ENCODE measurements around the gene DMWD. TPM values are rescaled to one million over a fixed set of nuclear protein-coding genes. Genes with fewer than 3 reads are reported as not detected.
"Not testable (repeated sequence)": the region's sequence is repeated elsewhere in the genome, so short reads cannot be mapped to it uniquely, and the experiment has no call there.

Gene DMWD
- total RNA-seq, 1 experiment from 2014 or later: 86.7 TPM

DNA sequence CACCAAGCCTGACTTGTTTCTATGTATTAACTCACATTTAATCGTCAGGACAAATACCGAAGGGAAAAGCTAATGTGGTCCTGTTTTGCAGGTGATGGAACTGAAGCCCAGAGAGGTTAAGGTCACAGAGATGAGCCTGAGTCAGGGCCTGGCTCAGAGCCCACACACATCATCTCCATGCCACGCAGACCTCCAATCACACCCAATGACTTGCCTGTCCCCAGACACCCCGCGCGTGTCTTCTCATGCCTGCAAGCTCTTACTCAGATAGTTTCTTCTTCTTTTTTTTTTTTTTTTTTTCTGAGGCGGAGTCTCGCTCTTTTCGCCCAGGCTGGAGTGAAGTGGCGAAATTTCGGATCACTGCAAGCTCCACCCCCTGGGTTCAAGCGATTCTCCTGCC lies 40.0 kb downstream of the DMWD start:
- CTCF ChIA-PET: no interaction called here

DNA sequence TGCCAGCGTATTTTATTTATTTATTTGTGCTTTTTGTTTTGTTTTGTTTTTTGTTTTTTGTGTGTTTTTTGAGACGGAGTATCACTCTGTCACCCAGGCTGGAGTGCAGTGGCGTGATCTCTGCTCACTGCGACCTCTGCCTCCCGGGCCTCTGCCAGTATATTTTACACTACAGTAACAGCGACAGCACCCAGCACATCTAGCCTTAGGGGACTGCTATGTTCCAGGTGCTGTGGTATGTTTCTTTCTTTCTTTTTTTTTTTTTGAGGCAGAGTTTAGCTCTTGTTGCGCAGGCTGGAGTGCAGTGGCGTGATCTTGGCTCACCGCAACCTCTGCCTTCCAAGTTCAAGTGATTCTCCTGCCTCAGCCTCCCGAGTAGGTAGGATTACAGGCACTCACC lies 41.2 kb downstream of the DMWD start:
- H3K36me3 ChIP-seq (ENCODE audit: insufficient read depth, low read length, poor library complexity, severe bottlenecking); H3K9me3 ChIP-seq (ENCODE audit: low read depth, low read length, poor library complexity, severe bottlenecking); H3K27ac ChIP-seq (ENCODE audit: low read depth, low read length, poor library complexity, severe bottlenecking); H3K4me3 ChIP-seq (ENCODE audit: low read depth, low read length, poor library complexity, severe bottlenecking); intact Hi-C loops (cut with micrococcal nuclease; ENCODE audit: unreplicated experiment); H3K4me1 ChIP-seq (ENCODE audit: insufficient read depth, low read length, poor library complexity, severe bottlenecking); H3K27me3 ChIP-seq (replicated peaks; ENCODE audit: insufficient read depth, low read depth, low read length, poor library complexity); BruUV-seq (replicated peaks); DNase-seq (ENCODE audit: low spot score): not testable (repeated sequence)
- ChIA-PET CTCF (interaction anchor here (0.6 kb wide), 1 partner anchor 1006 kb away, joined by 11 read pairs; no protein-coding TSS in a partner anchor), POLR2A (ENCODE audit: low non-redundant PET) (interaction anchor here (0.6 to 0.7 kb wide), 2 partner anchors 9 to 16 kb away, joined by 4 to 8 read pairs; no protein-coding TSS in a partner anchor)

More for the DNA sequence above, 40.0 kb downstream of the DMWD start:
- Histone ChIP-seq H3K4me3 (ENCODE audit: low read depth, low read length, poor library complexity, severe bottlenecking) (no peak overlapping the region), H3K4me1 (ENCODE audit: insufficient read depth, low read length, poor library complexity, severe bottlenecking) (no peaks in the 10 kb centered on the region), H3K9me3 (ENCODE audit: low read depth, low read length, poor library complexity, severe bottlenecking) (no peaks in the 10 kb centered on the region), H3K27ac (ENCODE audit: low read depth, low read length, poor library complexity, severe bottlenecking) (no peak overlapping the region), H3K36me3 (ENCODE audit: insufficient read depth, low read length, poor library complexity, severe bottlenecking) (no peaks in the 10 kb centered on the region), H3K27me3 (replicated peaks; ENCODE audit: insufficient read depth, low read depth, low read length, poor library complexity) (no peaks in the 10 kb centered on the region)
- no peak for DNase-seq (ENCODE audit: low spot score)
- no peak for TF ChIP-seq EZH2 (IDR thresholded peaks at IDR 0.05; ENCODE audit: borderline replicate concordance, low read depth, low read length, poor library complexity, severe bottlenecking)
- TF ChIP-seq, protein P1, sequence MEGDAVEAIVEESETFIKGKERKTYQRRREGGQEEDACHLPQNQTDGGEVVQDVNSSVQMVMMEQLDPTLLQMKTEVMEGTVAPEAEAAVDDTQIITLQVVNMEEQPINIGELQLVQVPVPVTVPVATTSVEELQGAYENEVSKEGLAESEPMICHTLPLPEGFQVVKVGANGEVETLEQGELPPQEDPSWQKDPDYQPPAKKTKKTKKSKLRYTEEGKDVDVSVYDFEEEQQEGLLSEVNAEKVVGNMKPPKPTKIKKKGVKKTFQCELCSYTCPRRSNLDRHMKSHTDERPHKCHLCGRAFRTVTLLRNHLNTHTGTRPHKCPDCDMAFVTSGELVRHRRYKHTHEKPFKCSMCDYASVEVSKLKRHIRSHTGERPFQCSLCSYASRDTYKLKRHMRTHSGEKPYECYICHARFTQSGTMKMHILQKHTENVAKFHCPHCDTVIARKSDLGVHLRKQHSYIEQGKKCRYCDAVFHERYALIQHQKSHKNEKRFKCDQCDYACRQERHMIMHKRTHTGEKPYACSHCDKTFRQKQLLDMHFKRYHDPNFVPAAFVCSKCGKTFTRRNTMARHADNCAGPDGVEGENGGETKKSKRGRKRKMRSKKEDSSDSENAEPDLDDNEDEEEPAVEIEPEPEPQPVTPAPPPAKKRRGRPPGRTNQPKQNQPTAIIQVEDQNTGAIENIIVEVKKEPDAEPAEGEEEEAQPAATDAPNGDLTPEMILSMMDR (conservative IDR thresholded peaks at IDR 0.05; ENCODE audit: low read depth, low read length): no peak
- intact Hi-C loops (cut with micrococcal nuclease; ENCODE audit: unreplicated experiment): no loop called here
- BruUV-seq (replicated peaks): no TSS peak
- POLR2A ChIA-PET (ENCODE audit: low non-redundant PET): no interaction called here

DNA sequence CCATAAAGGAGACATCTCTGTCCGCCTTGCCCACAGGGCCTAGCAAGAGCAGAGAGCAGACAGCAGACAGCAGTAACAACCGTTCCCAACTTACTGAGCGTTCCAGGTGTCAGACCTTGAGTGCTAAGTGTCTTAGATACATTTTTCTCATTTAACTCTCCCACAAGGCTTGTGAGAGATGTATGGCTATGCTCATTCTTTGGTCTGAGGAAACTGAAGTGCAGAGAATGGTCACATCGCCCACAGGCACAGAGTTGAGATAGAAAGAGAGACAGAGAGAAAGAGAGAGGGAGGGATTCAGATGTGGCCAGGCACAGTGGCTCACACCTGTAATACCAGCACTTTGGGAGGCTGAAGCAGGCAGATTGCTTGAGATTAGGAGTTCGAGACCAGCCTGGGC lies 45.1 kb downstream of the DMWD start:
- H3K9me3 ChIP-seq (ENCODE audit: low read depth, low read length, poor library complexity, severe bottlenecking): no peaks in the 10 kb centered on the region
- H3K27me3 ChIP-seq (replicated peaks; ENCODE audit: insufficient read depth, low read depth, low read length, poor library complexity): no peaks in the 10 kb centered on the region
- no peaks in the 10 kb centered on the region for H3K36me3 ChIP-seq (ENCODE audit: insufficient read depth, low read length, poor library complexity, severe bottlenecking)
- no peak overlapping the region for H3K4me3 ChIP-seq (ENCODE audit: low read depth, low read length, poor library complexity, severe bottlenecking)
- no peaks in the 10 kb centered on the region for H3K4me1 ChIP-seq (ENCODE audit: insufficient read depth, low read length, poor library complexity, severe bottlenecking)
- DNase-seq (ENCODE audit: low spot score): no peak
- no peak overlapping the region for H3K27ac ChIP-seq (ENCODE audit: low read depth, low read length, poor library complexity, severe bottlenecking)
- intact Hi-C loops (cut with micrococcal nuclease; ENCODE audit: unreplicated experiment): no loop called here
- POLR2A ChIA-PET (ENCODE audit: low non-redundant PET): no interaction called here
- TF ChIP-seq EZH2 (IDR thresholded peaks at IDR 0.05; ENCODE audit: borderline replicate concordance, low read depth, low read length, poor library complexity, severe bottlenecking): no peak
- TF ChIP-seq, protein P1 (conservative IDR thresholded peaks at IDR 0.05; ENCODE audit: low read depth, low read length): no peak
- no TSS peak for BruUV-seq (replicated peaks)
- CTCF ChIA-PET: no interaction called here

DNA sequence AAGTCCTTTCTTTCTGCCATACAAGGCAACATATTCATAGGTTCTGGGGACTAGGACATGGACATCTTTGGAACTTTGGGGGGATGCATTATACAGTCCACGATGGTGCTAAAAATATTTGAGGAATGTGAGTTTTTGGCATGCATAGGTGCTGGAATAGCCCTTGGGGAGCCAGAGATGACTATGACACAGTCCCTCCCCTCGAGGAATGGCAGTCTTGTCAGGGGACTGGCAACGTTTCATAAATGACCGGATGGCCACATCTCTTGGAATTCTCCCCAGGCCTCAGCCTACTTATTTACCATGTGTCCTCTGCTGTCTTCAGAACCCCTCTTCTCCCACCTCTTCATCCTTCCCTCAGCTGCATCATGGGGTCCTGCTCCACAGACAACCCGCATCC lies 45.8 kb downstream of the DMWD start:
- POLR2A ChIA-PET (ENCODE audit: low non-redundant PET): no interaction called here
- no peak for DNase-seq (ENCODE audit: low spot score)
- Histone ChIP-seq H3K4me1 (ENCODE audit: insufficient read depth, low read length, poor library complexity, severe bottlenecking) (no peaks in the 10 kb centered on the region), H3K9me3 (ENCODE audit: low read depth, low read length, poor library complexity, severe bottlenecking) (no peaks in the 10 kb centered on the region), H3K27me3 (replicated peaks; ENCODE audit: insufficient read depth, low read depth, low read length, poor library complexity) (no peaks in the 10 kb centered on the region), H3K27ac (ENCODE audit: low read depth, low read length, poor library complexity, severe bottlenecking) (no peak overlapping the region), H3K4me3 (ENCODE audit: low read depth, low read length, poor library complexity, severe bottlenecking) (no peak overlapping the region), H3K36me3 (ENCODE audit: insufficient read depth, low read length, poor library complexity, severe bottlenecking) (no peaks in the 10 kb centered on the region)
- CTCF ChIA-PET: no interaction called here
- TF ChIP-seq, protein P1 (conservative IDR thresholded peaks at IDR 0.05; ENCODE audit: low read depth, low read length): no peak
- no TSS peak for BruUV-seq (replicated peaks)
- intact Hi-C loops (cut with micrococcal nuclease; ENCODE audit: unreplicated experiment): no loop called here

Measured in A673 (cell line).